Stimulated activated effector memory CD8-positive, alpha-beta T cell treated with anti-CD3 and anti-CD28 coated beads, Interleukin-12 subunit alpha, Interleukin-12 subunit beta, amount 100 ng/mL, for 72 hours (primary cell): ENCODE results near the gene SYT5.
"Not testable (repeated sequence)": the region's sequence is repeated elsewhere in the genome, so short reads cannot be mapped to it uniquely, and the experiment has no call there.

Experiments used
- ATAC-seq: fragments of 150-1000 bp; cut with Tn5 transposase; 2 replicates; pipeline ENCODE4 v1.10.0; 2021
- DNase-seq, 2 donors: peaks; one replicate each; pipeline ENCODE4 v3.0.0; 2021 to 2022; ENCODE audit warnings: low spot score in 2 of 2
- H3K27ac Mint-ChIP-seq: one replicate; pipeline ENCODE4 v1.8.0; 2022; ENCODE audit warnings: mild to moderate bottlenecking, mixed read lengths
- H3K36me3 Mint-ChIP-seq: one replicate; pipeline ENCODE4 v1.8.0; 2022; ENCODE audit warnings: mild to moderate bottlenecking, mixed read lengths
- H3K4me1 Mint-ChIP-seq: one replicate; pipeline ENCODE4 v1.8.0; 2022; ENCODE audit warnings: mixed read lengths
- H3K4me3 Mint-ChIP-seq: one replicate; pipeline ENCODE4 v1.8.0; 2022; ENCODE audit warnings: mild to moderate bottlenecking, mixed read lengths
- H3K9me3 Mint-ChIP-seq: one replicate; pipeline ENCODE4 v1.8.0; 2022; ENCODE audit warnings: mixed read lengths

Gene SYT5

DNA sequence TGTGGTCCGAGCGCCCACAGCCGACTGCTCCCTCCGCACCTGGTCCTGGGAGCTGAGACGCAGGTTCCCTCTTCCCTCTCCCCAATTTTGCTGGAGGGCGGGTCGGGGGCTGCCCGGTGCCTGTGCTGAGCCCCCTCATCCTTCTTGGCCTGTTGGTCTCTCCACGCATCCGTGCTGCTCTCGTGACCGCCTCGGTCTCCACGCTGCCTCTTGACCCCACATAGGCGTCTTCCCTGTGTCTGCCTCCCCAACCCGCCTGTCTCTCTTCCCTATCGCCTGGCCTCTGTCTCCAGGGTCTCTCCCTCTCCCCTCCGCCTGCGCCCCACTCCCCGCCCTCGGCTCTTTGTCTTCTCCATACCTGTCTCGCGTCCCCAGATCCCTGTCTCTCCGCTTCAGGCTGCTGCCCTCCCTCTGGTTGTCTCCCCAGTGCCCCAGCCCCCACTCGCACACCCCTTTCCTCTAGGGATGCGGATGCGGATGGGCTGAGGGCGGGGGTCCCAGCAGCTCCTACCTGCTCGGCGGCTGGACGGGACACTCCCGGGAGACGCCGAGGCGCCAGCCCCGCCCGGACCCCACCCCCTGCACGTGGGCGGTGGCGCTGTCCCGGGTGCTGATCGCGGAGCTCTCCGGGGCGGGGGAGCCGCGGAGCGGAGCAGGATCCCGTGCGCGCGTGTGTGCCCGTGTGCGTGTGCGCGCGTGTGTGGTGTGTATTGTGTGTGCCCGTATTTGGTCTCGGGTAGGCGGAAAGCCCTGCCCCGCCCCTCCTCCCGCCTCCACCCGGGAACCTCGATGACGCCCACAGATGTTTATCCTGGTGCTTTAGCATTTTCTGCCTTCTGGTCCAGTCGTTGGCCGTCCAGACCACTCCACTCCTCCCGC lies at the start of gene SYT5:
Gene SYT5, minus strand, starts transcription at position 684 of the 879 bp plus-strand sequence. CDS start 1,248 bp downstream, outside the sequence.
- H3K9me3 Mint-ChIP-seq, result no peaks in the 10 kb centered on the region
- peaks cover 18% of the 10 kb centered on the region for H3K36me3 Mint-ChIP-seq
- H3K4me3 Mint-ChIP-seq, result peak within 1 kb of the TSS; percentile 67
- H3K27ac Mint-ChIP-seq, result peak within 1 kb of the TSS; percentile 81
- H3K4me1 Mint-ChIP-seq, result peaks cover 24% of the 10 kb centered on the region
- DNase-seq (peak; percentile 70 to 78), ATAC-seq (peak; percentile 62)

DNA sequence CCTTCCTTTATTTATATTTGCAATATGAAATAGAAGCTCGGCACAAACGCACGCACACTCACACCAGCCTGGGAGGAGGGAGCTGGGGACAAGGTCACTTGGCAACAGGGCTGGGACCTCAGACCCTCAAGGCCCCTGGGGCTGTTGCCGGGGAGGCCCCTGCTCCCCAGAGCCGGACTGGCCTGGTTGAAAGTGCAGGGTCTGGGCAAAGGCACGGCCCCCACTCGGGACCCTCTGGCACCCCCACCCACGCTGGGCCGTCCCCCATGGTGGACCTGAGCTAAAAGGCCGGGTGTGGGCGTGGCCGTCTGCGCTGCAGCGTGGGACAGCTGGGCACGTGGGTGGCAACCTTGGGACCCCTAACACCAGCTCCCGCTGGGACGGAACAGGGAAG lies 49.7 kb upstream of the SYT5 start:
- ATAC-seq, result no peak
- Mint-ChIP-seq H3K36me3 (peaks cover 95% of the 10 kb centered on the region), H3K27ac (peak overlapping the region; percentile 71), H3K4me3 (no peak overlapping the region), H3K9me3 (no peaks in the 10 kb centered on the region), H3K4me1 (peaks cover 10% of the 10 kb centered on the region)
- no peak for DNase-seq

DNA sequence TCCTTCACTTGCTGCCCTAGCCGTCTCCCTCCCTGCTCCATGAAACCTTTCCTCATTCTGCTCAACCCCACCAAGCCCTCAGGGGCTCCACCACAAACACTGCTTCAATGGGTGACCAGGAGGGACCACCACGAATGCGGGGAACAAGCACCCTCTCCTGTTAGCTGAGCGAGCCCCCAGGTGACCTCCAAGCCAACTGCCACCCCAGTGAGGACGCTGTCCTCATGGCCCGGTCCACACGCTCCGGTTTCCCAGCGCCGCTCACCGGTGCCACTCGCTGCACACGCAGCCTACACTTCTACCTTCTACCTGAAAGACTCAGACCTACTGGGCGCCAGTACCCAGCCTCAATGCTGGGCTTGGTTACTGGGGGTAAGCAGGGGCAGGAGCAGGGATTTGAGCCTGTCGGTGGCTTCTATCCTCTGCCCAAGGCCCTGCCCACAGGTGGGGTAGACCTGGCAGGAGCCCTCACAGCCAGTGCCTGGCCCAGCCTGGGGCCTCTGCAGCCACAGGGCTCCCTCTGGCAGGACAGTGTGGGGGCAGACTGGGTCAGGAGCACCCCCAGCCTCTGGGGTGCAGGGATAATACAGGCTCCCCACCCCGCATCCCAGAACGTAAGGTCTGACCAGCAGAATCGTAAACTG lies 49.2 kb upstream of the SYT5 start:
- H3K27ac Mint-ChIP-seq, result peak overlapping the region; percentile 71
- H3K36me3 Mint-ChIP-seq, result peaks cover 90% of the 10 kb centered on the region
- no peak for ATAC-seq
- H3K4me1 Mint-ChIP-seq, result peaks cover 10% of the 10 kb centered on the region
- no peak overlapping the region for H3K4me3 Mint-ChIP-seq
- no peaks in the 10 kb centered on the region for H3K9me3 Mint-ChIP-seq
- no peak for DNase-seq

DNA sequence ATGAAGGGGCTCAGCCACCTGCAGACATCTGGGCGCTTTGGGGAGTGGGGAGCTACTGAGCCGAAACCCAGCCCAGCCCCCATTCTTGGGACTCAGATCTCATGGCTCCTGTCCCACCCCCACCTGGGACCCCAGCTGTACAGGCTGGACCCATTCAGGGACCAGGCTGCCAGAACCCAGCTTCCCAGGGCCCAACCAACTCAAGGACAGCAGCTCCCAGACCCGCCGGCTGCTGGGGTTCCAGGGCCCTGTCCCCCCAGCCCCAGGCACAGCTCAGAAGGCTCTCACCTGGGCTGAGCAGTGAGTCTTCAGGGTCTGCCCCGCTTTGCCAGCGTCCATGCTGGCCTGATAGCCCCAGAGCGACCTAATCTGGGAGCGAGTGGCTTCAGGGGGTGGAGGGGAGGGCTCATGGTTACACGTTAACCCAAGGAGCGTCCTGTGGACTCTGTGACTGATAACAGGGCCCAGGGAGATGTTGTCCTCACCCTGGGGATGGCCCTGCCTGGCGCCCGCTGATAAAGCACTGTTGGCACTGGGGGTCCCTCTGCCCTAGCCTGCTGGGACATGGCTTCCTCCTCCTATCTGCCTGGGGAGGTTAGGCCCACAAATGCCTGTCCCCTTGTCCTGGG lies 48.4 kb upstream of the SYT5 start, which contains the start of gene TMEM86B:
Gene TMEM86B, minus strand, starts transcription at position 361 of the 629 bp plus-strand sequence. Its CDS starts 22 bp downstream, at position 339.
- ATAC-seq, result no peak
- Mint-ChIP-seq H3K36me3 (peaks cover 84% of the 10 kb centered on the region), H3K4me1 (peaks cover 10% of the 10 kb centered on the region), H3K4me3 (no peak within 1 kb of the TSS), H3K27ac (peak within 1 kb of the TSS; percentile 85), H3K9me3 (no peaks in the 10 kb centered on the region)
- no peak for DNase-seq

DNA sequence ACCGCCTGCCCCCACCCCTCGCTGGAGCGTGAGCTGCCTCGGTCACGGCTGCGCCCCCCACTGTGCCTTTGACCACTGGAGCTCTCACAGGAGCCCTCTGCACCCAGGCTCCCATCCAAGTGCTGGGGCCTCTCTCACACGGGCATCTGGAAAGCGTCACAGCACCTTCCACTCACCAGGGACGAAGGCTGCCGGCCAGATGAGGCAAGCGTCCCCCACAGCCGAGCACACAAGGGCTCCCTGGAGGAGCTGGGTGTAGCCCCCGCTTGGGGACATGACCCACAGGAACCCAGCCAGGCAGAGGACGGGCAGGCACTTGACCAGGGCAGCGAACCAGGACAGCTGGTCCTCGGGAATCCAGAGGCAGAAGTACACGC lies 47.9 kb upstream of the SYT5 start:
- Mint-ChIP-seq H3K27ac (peak overlapping the region; percentile 85), H3K9me3 (no peaks in the 10 kb centered on the region), H3K4me1 (peaks cover 10% of the 10 kb centered on the region), H3K4me3 (no peak overlapping the region), H3K36me3 (peaks cover 83% of the 10 kb centered on the region)
- ATAC-seq (no peak), DNase-seq (no peak)

DNA sequence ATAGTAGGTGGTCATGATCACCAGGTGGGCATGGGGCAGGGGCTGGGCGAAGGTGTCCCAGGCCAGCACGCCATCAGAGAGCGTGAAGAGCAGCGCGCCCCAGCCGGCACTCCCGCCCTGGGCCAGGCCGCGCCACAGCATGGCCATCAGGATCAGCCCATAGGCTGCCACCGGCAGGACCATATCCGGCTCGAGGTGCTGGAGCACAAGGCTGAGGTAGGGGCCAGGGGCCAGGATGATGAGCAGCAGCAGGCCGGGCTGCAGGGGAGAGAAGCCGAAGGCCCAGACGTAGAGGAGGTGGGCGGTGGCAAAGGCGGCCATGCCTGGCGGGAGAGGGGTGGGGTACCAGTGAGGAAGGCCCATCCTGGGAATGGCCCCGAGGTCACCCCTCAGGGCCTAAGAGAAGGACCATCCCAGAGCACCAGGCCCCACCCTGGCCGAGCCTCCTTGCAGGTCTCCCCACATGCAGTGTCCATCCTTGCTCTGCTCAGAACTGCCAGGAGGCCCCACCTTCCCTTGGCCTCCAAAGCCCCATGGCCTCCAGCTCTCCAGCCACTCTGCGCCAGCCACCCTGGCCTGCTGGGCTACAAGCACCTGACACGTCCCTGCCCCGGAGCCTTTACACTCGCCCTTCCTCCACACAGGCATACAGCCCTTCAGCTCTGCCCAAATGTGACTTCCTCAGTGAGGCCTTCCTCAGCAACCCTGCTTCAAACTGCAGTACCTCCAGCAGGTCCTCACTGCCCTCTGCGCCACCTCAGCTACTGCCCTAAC lies 47.3 kb upstream of the SYT5 start:
- no peak for DNase-seq
- ATAC-seq, result no peak
- peaks cover 10% of the 10 kb centered on the region for H3K4me1 Mint-ChIP-seq
- H3K4me3 Mint-ChIP-seq, result no peak overlapping the region
- H3K27ac Mint-ChIP-seq, result peak overlapping the region; percentile 85
- H3K9me3 Mint-ChIP-seq, result no peaks in the 10 kb centered on the region
- peaks cover 77% of the 10 kb centered on the region for H3K36me3 Mint-ChIP-seq

DNA sequence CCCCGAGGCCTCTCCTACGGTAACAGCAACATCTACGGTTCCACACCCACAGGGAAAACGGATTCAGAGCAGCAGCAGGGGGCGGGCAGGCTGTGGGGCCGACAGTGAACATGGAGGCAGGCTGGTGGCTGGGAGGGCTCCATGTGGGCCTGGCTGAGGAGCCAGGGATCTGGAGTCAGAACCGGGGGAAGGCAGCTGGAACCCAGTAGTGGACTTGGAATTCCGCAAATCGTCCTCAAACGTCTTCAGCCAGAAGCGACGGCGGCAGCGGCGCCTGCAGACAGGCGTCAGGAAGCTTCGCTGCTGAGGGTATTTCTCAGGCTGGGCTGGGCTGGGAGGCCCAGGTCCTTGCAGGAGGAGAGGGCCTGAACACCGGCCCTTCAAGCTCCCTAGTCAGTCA lies 46.7 kb upstream of the SYT5 start:
- Mint-ChIP-seq H3K4me3 (no peak overlapping the region), H3K4me1 (peaks cover 10% of the 10 kb centered on the region), H3K36me3 (peaks cover 71% of the 10 kb centered on the region), H3K27ac (peak overlapping the region; percentile 85), H3K9me3 (no peaks in the 10 kb centered on the region)
- ATAC-seq (no peak), DNase-seq (no peak)

DNA sequence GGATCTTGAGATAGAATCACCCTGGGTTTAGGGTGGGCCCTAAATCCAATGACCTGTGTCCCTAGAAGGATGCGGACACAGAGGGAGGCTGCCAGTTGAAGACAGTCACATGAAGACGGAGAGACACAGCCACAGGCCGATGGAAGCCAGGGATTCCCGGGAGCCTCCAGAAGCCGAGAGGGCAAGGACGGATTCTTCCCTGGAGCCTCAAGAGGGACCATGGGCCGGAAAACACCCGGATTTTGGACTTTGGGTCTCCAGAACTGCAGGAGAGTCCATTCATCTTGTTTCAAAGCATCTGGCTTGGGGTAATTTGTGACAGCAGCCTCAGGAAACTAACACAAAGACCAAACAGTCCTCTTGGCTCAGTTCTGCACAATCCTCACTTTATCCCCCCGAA lies 46.2 kb upstream of the SYT5 start:
- Mint-ChIP-seq H3K4me1 (peaks cover 10% of the 10 kb centered on the region), H3K9me3 (no peaks in the 10 kb centered on the region), H3K4me3 (no peak overlapping the region), H3K36me3 (peaks cover 67% of the 10 kb centered on the region), H3K27ac (peak overlapping the region; percentile 85)
- ATAC-seq, result no peak
- no peak for DNase-seq

DNA sequence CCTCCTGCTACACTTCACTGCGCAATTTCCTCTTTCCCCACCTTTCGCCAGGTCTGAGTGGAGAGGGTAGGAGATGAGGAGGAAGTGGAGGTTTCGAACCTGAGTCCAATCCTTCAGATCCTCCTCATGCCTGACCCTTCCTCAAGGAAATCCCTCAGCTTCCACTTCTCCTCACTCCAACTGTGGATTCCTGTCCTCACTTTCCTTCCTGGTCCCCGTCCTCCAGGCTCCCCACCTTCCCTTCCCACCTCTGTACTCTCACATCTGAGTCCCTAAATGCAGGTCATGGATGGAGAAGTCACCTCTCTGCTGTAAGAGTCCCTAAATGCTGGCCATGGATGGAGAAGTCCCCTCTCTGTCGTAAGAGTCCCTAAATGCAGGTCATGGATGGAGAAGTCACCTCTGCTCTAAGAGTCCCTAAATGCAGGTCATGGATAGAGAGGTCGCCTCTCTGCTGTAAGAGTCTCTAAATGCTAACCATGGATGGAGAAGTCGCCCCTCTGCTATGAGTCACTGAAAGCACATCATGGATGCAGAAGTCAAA lies 45.4 kb upstream of the SYT5 start:
- no peak for DNase-seq
- Mint-ChIP-seq H3K4me3 (no peak overlapping the region), H3K4me1 (peaks cover 10% of the 10 kb centered on the region), H3K9me3 (no peaks in the 10 kb centered on the region), H3K36me3 (peaks cover 62% of the 10 kb centered on the region), H3K27ac (peak overlapping the region; percentile 85)
- no peak for ATAC-seq

DNA sequence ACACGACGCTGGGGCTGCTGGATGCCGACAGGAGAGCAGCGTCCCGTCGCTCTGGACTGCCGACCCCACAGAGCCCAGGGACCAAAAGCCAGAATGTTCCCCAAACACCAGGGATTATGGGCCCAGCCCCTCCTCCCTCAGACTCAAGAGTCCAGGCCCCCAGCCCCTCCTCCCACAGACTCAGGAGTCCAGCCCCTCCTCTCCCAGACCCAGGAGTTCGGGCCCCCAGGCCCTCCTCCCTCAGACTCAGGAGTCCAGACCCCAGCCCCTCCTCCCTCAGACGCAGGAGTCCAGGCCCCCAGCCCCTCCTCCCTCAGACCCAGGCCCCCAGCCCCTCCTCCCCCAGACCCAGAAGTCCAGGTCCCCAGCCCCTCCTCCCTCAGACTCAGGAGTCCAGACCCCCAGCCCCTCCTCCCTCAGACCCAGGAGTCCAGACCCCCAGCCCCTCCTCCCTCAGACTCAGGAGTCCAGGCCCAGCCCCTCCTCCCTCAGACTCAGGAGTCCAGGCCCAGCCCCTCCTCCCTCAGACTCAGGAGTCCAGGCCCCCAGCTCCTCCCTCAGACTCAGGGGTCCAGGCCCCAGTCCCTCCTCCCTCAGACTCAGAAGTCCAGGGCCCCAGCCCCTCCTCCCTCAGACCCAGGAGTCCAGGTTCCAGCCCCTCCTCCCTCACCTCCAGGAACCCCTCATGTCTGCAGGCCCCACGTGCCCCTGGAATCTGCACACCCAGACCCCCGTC lies 44.8 kb upstream of the SYT5 start:
- Mint-ChIP-seq H3K27ac (peak overlapping the region; percentile 85), H3K36me3 (peaks cover 57% of the 10 kb centered on the region)
- not testable (repeated sequence) for ATAC-seq, H3K4me3 Mint-ChIP-seq, H3K4me1 Mint-ChIP-seq, DNase-seq, H3K9me3 Mint-ChIP-seq

DNA sequence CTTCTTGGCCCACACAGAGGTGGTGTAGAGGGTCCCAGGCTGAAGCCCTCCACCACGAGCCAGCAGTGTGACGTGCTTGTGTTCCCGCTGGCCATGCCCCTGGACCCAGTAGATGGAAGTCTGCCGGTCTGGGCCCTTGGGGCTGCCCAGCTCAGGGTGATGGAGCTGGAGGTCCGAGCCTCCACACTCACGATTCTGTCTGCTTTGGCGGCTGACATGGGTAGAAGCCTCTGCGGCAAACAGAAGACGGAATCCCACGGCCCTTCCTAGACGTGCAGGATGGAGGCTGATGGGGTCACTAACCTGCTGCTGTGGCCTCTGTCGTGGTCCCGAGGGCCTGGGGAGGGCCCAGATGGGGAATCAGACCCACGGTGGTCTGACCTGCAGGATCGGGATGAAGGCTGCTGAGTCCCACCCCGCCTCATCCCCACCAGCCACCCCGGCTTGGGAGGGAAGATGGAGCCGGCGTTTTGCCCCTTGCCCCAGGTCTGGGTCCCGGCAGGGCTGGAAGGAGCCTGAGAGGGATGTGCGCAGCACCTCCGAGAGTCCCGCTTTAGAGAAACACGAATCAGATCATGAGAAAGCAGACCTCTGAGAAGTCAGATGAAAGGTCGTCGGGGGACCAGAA lies 44.1 kb upstream of the SYT5 start:
- Mint-ChIP-seq H3K9me3 (no peaks in the 10 kb centered on the region), H3K4me3 (no peak overlapping the region), H3K27ac (peak overlapping the region; percentile 85), H3K4me1 (peaks cover 10% of the 10 kb centered on the region), H3K36me3 (peaks cover 54% of the 10 kb centered on the region)
- no peak for DNase-seq
- ATAC-seq, result no peak

DNA sequence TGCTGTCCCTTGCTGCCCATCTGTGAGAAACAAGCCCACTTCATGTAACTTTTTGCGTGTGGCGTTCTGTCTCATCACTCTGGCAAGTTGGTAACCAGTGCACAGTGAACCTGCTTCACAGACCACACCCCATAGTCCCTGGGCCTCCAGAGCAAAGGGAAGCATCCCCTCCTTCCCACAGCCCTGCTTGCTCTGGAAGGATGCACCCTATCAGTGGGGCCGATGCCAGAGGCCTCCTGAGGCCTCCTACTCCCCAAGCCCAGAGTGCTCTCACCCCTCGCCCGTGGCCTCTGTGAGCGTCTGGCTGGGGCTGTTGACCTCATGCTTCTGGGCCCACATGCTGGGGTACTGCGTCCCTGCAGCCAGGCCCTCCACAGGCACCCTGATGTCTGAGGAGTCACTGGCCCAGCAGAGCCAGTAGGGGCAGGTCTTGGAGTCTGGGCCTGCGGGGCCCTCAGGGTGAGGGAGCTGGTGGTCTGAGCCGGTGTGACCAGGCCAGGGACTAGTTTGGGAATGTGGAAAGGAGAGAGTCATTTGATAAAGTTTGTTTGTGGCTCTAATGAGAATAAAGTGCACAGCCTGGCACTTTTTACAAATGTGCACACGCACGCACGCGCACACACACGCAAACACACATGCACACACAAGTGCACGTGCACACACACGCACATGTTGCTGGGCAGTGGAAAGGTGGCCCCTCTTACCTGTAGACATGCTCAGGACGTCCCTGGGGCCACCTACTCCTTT lies 43.4 kb upstream of the SYT5 start:
- Mint-ChIP-seq H3K4me3 (no peak overlapping the region), H3K27ac (no peak overlapping the region), H3K4me1 (peaks cover 10% of the 10 kb centered on the region), H3K36me3 (peaks cover 47% of the 10 kb centered on the region), H3K9me3 (no peaks in the 10 kb centered on the region)
- DNase-seq (no peak), ATAC-seq (peak; percentile 11)

DNA sequence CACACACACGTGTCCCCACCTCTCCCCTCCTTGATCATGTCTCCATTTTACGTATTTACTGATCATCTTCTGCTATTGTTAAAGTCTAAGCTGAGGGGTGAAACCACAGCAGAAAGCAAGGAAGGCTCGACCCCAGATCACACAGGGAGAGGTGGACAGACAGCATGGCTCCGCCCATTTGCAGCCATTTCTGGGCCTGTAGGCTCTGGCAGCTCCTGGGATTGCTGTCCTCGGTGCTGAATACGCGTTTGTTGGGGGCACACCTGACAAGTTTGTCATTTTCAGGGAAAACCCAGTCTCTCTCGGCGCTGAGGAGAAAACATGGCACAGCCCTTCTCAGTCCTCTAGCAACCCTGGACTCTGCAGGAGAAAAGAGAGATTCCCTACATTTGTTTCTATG lies 40.4 kb upstream of the SYT5 start:
- peaks cover 18% of the 10 kb centered on the region for H3K36me3 Mint-ChIP-seq
- no peak for ATAC-seq
- DNase-seq, result no peak

More for the DNA sequence above, 40.4 kb upstream of the SYT5 start:
- Mint-ChIP-seq H3K4me3 (no peak overlapping the region), H3K4me1 (peaks cover 16% of the 10 kb centered on the region), H3K27ac (no peak overlapping the region), H3K9me3 (no peaks in the 10 kb centered on the region)
